M059J (cell line): Measurements from ENCODE around the gene OFD1. TPM values are rescaled to one million over a fixed set of nuclear protein-coding genes. Genes with fewer than 3 reads are reported as not detected.
"Not testable (repeated sequence)": the region's sequence is repeated elsewhere in the genome, so short reads cannot be mapped to it uniquely, and the experiment has no call there.

Experiments
- DNase-seq: peaks from one replicate; pipeline ENCODE4 v3.0.0-alpha.2; 2012; ENCODE audit warnings: low read depth
- total RNA-seq: library from RNA; depleted of rRNA; stranded (reverse); fragments of >200 nt; shearing (Covaris generic); gene quantifications from 2 replicates; pipeline ENCODE4 v1.2.3, GENCODE V29; 2014

The OFD1 gene
- total RNA-seq, 1 experiment from 2014 or later = 12.9 TPM

GRCh38 chrX:13702111-13702789 lies 32.3 kb upstream of the OFD1 start:
- no peak for DNase-seq

DNA sequence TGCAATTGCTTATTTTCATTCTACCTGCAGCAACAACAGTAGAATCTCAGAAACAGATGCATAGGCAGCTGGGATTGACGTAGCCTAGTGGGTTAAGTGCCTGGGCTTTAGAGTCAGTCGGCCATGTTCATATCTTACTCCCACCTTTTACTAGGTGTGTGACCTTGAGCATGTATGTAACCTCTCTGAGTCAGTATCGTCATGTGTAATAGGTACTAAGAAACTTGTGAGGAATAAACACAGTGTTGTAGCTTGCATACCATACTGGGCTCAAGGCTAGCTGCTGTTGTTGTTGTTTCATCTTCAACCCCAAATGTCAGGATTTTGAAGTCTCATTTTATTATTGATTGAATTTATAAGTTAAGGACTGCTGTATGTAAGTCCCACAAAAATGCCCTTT lies 31.4 kb upstream of the OFD1 start:
- DNase-seq = no peak

- no peak for DNase-seq
These were observed 31.0 kb upstream of the OFD1 start for GRCh38 chrX:13703589-13703988.

- DNase-seq = no peak
These were observed 23.4 kb upstream of the OFD1 start for GRCh38 chrX:13711141-13711540.

GRCh38 chrX:13716455-13716854 lies 18.1 kb upstream of the OFD1 start:
- no peak for DNase-seq

DNA sequence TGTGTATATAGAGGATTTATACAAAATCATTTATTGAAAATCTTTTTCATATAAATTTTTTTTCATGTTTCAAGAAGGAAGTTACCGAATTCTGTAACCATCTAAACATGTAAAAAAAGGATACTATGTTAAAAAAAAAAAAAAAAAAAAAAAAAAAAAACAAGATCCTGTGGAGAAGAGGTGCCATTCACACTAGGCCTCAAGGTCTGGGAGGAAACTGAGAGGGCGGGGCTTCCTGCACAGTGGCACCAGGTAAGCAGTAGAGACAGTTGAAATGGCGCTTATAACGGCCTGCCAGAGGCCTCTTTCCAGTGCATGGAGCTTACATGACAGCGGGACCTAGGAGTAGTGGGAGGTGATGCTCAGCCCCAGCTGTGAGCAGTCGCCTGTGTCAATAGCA lies 17.6 kb upstream of the OFD1 start:
- DNase-seq = no peak

GRCh38 chrX:13717700-13718472 lies 16.7 kb upstream of the OFD1 start:
- peak; percentile 35 for DNase-seq

DNA sequence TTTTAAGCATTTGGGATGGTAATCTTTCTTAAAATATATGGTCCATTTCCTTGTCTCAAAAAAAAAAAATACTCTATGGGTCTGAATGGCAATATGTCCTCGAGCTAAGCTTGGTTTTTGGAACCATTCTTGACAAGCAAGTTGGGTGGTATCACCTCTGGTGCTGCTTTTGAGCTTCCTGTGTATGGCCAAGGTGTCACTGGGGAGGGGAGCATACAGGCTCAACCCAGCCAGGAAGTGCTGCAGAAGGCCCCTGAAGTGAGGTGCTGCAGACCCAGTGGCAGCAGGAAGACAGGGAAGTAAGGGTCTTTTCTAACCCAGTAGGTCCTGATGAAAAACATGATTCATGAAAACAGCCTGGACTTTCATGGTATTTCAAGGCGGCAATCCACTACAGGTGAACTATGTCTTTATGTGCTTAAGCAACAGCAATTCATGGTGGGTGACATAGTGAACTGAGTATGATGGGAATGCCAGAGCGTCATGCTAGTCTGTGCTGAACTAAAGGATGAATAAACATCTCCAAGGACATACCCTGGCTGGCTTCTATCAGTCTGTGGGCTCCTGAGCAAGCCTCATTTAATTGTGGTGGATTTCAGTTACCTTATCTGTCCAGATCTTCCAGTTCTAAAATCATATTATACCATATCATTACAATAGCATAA lies 15.2 kb upstream of the OFD1 start:
- DNase-seq = no peak

DNA sequence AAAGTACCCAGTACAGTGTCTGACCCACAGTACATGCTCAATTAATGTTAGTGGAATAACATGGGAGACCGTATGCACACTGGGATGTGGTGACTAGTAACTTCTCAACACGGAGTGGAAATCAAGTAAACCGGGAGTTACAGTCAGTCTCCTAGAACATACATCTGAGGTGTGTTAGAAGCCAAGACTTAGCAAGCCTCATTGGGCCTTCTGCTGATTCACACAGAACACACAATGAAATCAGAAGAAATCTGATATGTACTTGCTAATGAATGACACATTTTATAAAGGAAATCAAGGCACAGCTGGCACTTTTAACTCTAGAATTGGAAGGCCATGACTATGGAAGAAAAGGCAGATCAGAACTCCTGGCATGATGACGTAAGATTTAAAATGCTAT lies 13.2 kb upstream of the OFD1 start:
- no peak for DNase-seq

DNA sequence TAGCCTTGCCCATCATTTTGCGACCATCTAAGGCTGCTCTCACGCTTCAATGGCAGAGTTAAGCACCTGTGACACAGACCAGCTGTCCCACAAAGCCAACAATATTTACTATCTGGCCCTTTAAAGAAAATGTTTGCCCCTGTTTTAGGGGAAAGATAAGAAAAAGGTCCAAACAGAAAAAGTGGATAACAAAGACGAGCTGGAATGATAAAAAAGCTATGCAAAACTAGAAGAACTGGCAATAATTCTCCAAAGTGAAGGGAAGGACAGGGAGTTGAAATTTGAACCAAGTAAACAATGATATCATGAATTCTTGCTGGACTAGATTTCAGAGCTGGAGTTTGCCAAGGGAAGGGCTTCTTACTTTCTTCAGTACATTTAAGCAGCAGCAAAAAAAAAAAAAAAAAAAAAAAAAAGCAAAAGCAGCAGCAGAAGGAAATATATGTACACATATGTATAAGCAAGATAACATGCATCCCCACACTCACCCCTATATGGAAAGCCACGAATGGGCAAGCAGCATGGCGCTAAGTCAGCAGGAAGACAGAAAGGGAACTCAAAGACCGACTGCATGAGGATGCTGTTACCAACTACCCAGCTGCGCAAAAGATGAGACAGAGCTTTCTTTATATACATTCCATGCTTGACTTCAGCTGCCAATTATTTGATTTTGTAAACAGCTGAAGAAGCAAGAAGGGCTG lies 12.6 kb upstream of the OFD1 start:
- peak; percentile 13 for DNase-seq

- not testable (repeated sequence) for DNase-seq
These were observed 9.7 kb upstream of the OFD1 start for GRCh38 chrX:13724878-13725277.

DNA sequence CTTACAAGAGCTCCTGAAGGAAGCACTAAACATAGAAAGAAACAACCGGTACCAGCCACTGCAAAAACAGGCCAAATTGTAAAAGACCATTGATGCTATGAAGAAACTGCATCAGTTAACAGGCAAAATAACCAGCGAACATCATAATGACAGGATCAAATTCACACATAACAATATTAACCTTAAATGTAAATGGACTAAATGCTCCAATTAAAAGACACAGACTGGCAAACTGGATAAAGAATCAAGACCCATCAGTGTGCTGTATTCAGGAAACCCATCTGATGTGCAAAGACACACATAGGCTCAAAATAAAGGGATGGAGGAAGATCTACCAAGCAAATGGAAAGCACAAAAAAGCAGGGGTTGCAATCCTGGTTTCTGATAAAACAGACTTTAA lies 8.0 kb upstream of the OFD1 start:
- not testable (repeated sequence) for DNase-seq

DNA sequence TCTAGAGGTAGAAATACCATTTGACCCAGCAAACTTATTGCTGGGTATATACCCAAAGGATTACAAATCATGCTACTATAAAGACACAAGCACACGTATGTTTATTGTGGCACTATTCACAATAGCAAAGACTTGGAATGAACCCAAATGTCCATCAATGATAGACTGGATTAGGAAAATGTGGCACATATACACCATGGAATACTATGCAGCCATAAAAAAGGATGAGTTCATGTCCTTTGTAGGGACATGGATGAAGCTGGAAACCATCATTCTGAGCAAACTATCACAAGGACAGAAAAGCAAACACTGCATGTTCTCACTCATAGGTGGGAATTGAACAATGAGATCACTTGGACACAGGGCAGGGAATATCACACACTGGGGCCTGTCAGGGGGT lies 4.0 kb upstream of the OFD1 start:
- DNase-seq = not testable (repeated sequence)

DNA sequence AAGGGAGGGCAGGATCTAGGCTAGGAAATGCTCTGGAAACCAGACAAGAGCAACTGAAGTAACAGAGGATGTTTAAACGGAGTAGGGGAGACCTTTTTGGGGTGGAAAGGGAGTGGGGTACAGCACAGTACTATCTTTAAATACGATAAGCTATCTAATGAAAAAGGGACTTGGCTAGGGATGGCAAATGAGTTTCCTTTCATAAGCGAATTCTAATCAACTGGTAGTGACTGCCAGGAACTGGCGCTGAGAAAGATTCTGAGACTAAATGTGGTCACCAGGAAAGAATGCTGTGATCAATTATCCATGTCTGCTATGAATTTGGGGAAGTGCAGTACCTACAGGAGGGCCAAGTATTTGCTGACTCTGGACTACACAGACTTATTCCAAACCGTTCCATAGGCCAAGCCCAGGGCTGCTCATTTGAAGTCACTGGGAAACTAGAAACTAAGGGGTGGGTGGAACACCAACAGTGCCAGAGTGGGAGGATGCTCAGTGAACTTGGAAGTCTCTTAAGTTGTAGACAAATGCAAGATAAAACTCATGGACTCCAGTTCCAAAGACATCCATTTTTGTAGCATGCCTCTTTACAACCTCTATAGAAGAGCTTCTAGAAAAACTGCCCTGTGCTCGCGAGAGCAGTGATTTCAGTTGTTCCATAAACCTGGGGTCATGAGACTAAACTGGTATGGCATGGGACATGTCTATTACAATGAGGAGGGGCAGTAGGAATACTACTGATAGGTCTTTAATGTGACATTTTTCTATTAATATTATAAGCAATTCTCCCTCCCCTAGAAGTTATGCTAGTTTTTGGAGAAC lies 2.1 kb upstream of the OFD1 start:
- no peak for DNase-seq

- DNase-seq = no peak
These were observed 1.0 kb upstream of the OFD1 start for GRCh38 chrX:13733506-13733905.

GRCh38 chrX:13741695-13742094 lies 7.1 kb downstream of the OFD1 start:
- DNase-seq = no peak

- no peak for DNase-seq
These were observed 8.0 kb downstream of the OFD1 start for GRCh38 chrX:13742397-13743176.

GRCh38 chrX:13747836-13748235 lies 13.3 kb downstream of the OFD1 start:
- peak; percentile 48 for DNase-seq

DNA sequence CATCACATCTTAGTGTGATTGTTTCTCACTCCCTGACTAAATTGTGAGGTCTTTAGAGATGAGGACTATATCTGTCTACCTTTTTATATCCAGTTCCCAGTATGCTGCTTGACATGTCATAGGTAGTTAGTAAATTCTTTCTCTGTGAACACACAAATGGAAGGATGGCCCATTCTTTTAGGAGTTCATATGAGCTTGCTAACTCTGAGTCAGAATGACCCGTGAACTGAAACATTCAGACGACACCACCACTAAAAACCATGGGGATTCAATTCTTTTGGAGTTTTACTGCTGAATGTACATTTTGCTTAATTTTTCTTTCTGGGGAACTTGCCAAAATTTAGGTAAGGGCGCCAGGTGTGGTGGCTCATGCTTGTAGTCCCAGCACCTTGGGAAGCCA lies 13.9 kb downstream of the OFD1 start:
- DNase-seq = no peak

DNA sequence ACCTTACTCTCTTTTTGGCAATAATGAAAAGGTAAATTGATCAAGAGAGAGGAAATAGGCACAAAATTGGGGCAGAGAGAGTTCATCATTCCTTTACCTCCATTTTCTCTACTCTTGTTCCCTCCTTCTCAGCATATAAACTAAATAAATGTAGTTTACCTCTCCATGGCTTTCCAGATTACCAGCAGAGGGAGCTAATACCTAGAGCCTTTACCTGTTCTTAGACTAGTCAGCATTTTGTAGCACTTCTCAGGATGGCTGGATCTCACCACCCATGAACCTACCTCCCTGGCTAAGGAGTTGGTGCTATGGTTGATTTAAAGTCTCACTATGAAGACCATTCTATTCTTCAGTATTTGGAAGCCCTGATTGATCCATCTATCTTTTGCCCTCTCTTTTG lies 15.7 kb downstream of the OFD1 start:
- peak; percentile 61 for DNase-seq

DNA sequence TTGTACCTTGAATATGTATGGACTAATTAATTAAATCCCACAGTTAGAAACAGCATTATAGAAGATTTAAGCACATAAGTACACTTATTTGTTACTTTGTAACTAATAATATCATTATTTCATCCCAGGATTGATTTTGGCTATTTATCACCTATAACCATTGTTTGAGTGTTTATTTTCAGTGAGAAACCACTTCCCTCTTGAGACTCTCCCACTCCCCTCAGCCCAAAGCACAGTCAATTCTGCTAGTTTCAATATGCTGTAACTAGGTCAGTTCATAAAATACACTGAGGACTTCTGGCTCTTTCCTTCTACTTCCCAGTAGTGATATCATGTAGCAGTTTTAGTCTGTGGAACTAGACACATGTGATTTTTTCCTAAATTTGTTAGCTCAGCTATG lies 16.3 kb downstream of the OFD1 start:
- no peak for DNase-seq
